ENCODE results near the gene GPC6.
"Not testable (repeated sequence)": the region's sequence is repeated elsewhere in the genome, so short reads cannot be mapped to it uniquely, and the experiment has no call there.

GPC6 gene

GRCh38 chr13:93226623-93227279, at the start of gene GPC6:
Gene GPC6 (plus strand): TSS chr13:93226807.
- Histone ChIP-seq H3K4me3 (ENCODE audit: low read length) (peak within 1 kb of the TSS; percentile 79), H3K9me3 (ENCODE audit: insufficient read depth, low read depth, low read length) (no peaks in the 10 kb centered on the region), H3K27ac (ENCODE audit: low read length) (no peak within 1 kb of the TSS), H3K9ac (ENCODE audit: low read depth, low read length) (peak within 1 kb of the TSS; percentile 86), H3K27me3 (ENCODE audit: insufficient read depth, low read length) (peaks cover 28% of the 10 kb centered on the region; the same call in 1 of the 2 replicates), H3K4me1 (ENCODE audit: insufficient read depth, low read length) (peaks cover 43% of the 10 kb centered on the region), H3K36me3 (ENCODE audit: insufficient read depth, low read depth, low read length) (no peaks in the 10 kb centered on the region)

GRCh38 chr13:93180356-93180969, 46.1 kb upstream of the GPC6 start:
- no peak overlapping the region for H3K27ac ChIP-seq (ENCODE audit: low read length)
- no peaks in the 10 kb centered on the region for H3K9me3 ChIP-seq (ENCODE audit: insufficient read depth, low read depth, low read length)
- no peak overlapping the region for H3K4me3 ChIP-seq (ENCODE audit: low read length)

DNA sequence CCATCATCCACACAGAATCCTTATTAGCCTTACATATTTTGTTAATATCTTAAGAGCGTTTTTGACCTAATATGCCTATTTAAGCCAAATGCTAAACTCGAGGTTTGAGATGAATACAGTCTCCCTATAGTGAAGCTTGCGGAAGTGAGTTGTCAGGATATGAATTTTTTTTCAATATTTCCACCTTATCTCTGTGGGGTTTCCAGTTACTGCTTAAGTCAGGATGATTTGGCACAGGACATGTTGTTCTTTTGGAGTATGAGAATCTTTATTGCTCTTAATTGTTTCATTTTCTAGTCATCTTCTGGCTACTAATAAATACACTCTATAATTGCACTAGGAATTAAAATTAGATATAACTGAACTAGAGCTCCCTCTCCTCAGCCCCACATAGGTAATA, 44.2 kb upstream of the GPC6 start:
- Histone ChIP-seq H3K4me1 (ENCODE audit: insufficient read depth, low read length) (peaks cover 3% of the 10 kb centered on the region; the same call in 1 of the 2 replicates), H3K27ac (ENCODE audit: low read length) (no peak overlapping the region), H3K4me3 (ENCODE audit: low read length) (no peak overlapping the region), H3K36me3 (ENCODE audit: insufficient read depth, low read depth, low read length) (no peaks in the 10 kb centered on the region), H3K27me3 (ENCODE audit: insufficient read depth, low read length) (no peaks in the 10 kb centered on the region), H3K9me3 (ENCODE audit: insufficient read depth, low read depth, low read length) (no peaks in the 10 kb centered on the region), H3K9ac (ENCODE audit: low read depth, low read length) (no peak overlapping the region)

More at GRCh38 chr13:93180356-93180969, 46.1 kb upstream of the GPC6 start:
- H3K9ac ChIP-seq (ENCODE audit: low read depth, low read length): no peak overlapping the region
- H3K4me1 ChIP-seq (ENCODE audit: insufficient read depth, low read length): no peaks in the 10 kb centered on the region
- H3K36me3 ChIP-seq (ENCODE audit: insufficient read depth, low read depth, low read length): no peaks in the 10 kb centered on the region
- H3K27me3 ChIP-seq (ENCODE audit: insufficient read depth, low read length): no peaks in the 10 kb centered on the region

DNA sequence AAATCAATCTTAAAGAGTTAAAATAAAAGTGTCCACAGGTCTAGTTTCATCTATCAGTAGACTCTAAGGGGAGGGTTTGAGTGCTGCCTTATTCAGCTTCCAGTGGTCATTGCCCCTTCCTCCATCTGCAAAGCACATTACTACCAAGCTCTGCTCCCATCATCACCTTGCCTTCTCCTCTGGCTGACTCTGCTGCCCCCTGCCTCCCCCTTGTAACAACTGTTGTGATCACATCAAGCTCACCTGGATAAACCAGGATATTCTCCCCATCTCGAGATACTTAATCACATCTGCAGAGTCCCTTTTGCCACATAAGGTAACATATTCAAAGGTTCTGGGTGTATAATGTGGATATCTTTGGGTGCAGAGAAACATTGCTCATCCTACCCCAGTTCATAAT, 43.3 kb upstream of the GPC6 start:
- H3K9ac ChIP-seq (ENCODE audit: low read depth, low read length): no peak overlapping the region
- H3K36me3 ChIP-seq (ENCODE audit: insufficient read depth, low read depth, low read length): no peaks in the 10 kb centered on the region
- no peaks in the 10 kb centered on the region for H3K27me3 ChIP-seq (ENCODE audit: insufficient read depth, low read length)
- no peaks in the 10 kb centered on the region for H3K9me3 ChIP-seq (ENCODE audit: insufficient read depth, low read depth, low read length)
- no peak overlapping the region for H3K4me3 ChIP-seq (ENCODE audit: low read length)
- H3K4me1 ChIP-seq (ENCODE audit: insufficient read depth, low read length): peaks cover 12% of the 10 kb centered on the region
- H3K27ac ChIP-seq (ENCODE audit: low read length): no peak overlapping the region

- peaks cover 15% of the 10 kb centered on the region for H3K4me1 ChIP-seq (ENCODE audit: insufficient read depth, low read length)
- H3K27me3 ChIP-seq (ENCODE audit: insufficient read depth, low read length): no peaks in the 10 kb centered on the region
- no peak overlapping the region for H3K9ac ChIP-seq (ENCODE audit: low read depth, low read length)
- H3K4me3 ChIP-seq (ENCODE audit: low read length): no peak overlapping the region
- no peak overlapping the region for H3K27ac ChIP-seq (ENCODE audit: low read length)
- H3K36me3 ChIP-seq (ENCODE audit: insufficient read depth, low read depth, low read length): no peaks in the 10 kb centered on the region
- peaks cover 24% of the 10 kb centered on the region for H3K9me3 ChIP-seq (ENCODE audit: insufficient read depth, low read depth, low read length)
These were observed 36.6 kb upstream of the GPC6 start for GRCh38 chr13:93190006-93190405.

- no peaks in the 10 kb centered on the region for H3K4me1 ChIP-seq (ENCODE audit: insufficient read depth, low read length)
- no peaks in the 10 kb centered on the region for H3K27me3 ChIP-seq (ENCODE audit: insufficient read depth, low read length)
- H3K27ac ChIP-seq (ENCODE audit: low read length): no peak overlapping the region
- peaks cover 31% of the 10 kb centered on the region for H3K9me3 ChIP-seq (ENCODE audit: insufficient read depth, low read depth, low read length)
- no peak overlapping the region for H3K9ac ChIP-seq (ENCODE audit: low read depth, low read length)
- 0 out of 2 replicates have a peak, but pooled peaks cover 4% of the 10 kb centered on the region for H3K36me3 ChIP-seq (ENCODE audit: insufficient read depth, low read depth, low read length)
- no peak overlapping the region for H3K4me3 ChIP-seq (ENCODE audit: low read length)
These were observed 32.9 kb upstream of the GPC6 start for GRCh38 chr13:93193682-93194081.

DNA sequence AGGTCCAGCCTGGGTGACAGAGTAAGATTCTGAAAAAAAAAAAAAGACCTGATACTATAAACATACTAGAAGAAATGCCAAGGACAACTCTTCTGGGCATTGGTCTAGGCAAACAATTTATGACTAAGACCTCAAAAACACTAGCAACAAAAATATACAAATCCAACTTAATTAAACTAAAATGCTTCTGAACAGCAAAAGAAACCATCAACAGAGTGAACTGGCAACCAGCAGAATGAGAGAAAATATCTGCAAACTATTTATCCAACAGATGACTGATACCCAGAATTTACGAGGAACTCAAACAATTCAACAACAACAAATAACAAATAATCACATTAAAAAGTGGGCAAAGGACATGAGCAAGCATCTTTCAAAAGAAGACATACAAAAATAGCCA, 26.8 kb upstream of the GPC6 start:
- no peaks in the 10 kb centered on the region for H3K27me3 ChIP-seq (ENCODE audit: insufficient read depth, low read length)

GRCh38 chr13:93200626-93201025, 26.0 kb upstream of the GPC6 start:
- Histone ChIP-seq H3K4me3 (ENCODE audit: low read length) (no peak overlapping the region), H3K9me3 (ENCODE audit: insufficient read depth, low read depth, low read length) (peaks cover under 1% of the 10 kb centered on the region), H3K27ac (ENCODE audit: low read length) (no peak overlapping the region), H3K27me3 (ENCODE audit: insufficient read depth, low read length) (no peaks in the 10 kb centered on the region), H3K4me1 (ENCODE audit: insufficient read depth, low read length) (no peaks in the 10 kb centered on the region; the same call in 1 of the 2 replicates), H3K36me3 (ENCODE audit: insufficient read depth, low read depth, low read length) (no peaks in the 10 kb centered on the region), H3K9ac (ENCODE audit: low read depth, low read length) (no peak overlapping the region)

More for the DNA sequence above, 26.8 kb upstream of the GPC6 start:
- no peak overlapping the region for H3K27ac ChIP-seq (ENCODE audit: low read length)
- no peak overlapping the region for H3K9ac ChIP-seq (ENCODE audit: low read depth, low read length)
- H3K36me3 ChIP-seq (ENCODE audit: insufficient read depth, low read depth, low read length): 0 out of 2 replicates have a peak, but pooled peaks cover 4% of the 10 kb centered on the region
- H3K4me1 ChIP-seq (ENCODE audit: insufficient read depth, low read length): no peaks in the 10 kb centered on the region; the same call in 1 of the 2 replicates
- no peak overlapping the region for H3K4me3 ChIP-seq (ENCODE audit: low read length)
- peaks cover 8% of the 10 kb centered on the region for H3K9me3 ChIP-seq (ENCODE audit: insufficient read depth, low read depth, low read length)

DNA sequence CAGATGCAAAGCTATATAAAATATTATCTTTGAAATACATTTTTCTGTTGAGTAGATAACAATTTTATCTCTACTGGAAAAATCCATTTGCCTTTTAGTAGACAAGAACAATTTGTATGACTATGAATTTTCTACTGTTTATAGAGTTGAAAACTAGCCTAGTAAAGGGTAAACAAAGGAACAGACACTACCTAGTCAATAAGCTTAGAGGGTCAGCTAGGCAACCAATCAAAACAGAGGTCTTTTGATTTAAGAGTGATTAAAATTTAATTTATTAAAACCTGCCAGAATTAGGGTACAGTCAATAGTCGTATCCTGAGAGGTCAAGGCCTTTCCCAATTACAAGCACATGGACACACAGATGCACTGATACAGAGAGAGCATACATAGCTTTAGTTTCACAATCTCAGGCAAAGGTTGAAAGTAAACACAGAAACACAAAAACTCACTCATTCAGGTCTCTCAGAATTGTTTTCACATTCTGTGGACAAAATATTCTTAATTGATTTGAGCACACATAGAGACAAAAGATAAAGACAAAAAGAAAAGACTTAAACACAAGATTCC, 24.5 kb upstream of the GPC6 start:
- H3K27me3 ChIP-seq (ENCODE audit: insufficient read depth, low read length): no peaks in the 10 kb centered on the region
- H3K4me3 ChIP-seq (ENCODE audit: low read length): no peak overlapping the region
- no peaks in the 10 kb centered on the region for H3K36me3 ChIP-seq (ENCODE audit: insufficient read depth, low read depth, low read length)
- H3K4me1 ChIP-seq (ENCODE audit: insufficient read depth, low read length): no peaks in the 10 kb centered on the region; the same call in 1 of the 2 replicates
- H3K9ac ChIP-seq (ENCODE audit: low read depth, low read length): no peak overlapping the region
- H3K27ac ChIP-seq (ENCODE audit: low read length): no peak overlapping the region
- H3K9me3 ChIP-seq (ENCODE audit: insufficient read depth, low read depth, low read length): no peaks in the 10 kb centered on the region

- not testable (repeated sequence) for H3K27ac ChIP-seq (ENCODE audit: low read length); H3K4me1 ChIP-seq (ENCODE audit: insufficient read depth, low read length); H3K9ac ChIP-seq (ENCODE audit: low read depth, low read length); H3K27me3 ChIP-seq (ENCODE audit: insufficient read depth, low read length); H3K4me3 ChIP-seq (ENCODE audit: low read length); H3K36me3 ChIP-seq (ENCODE audit: insufficient read depth, low read depth, low read length); H3K9me3 ChIP-seq (ENCODE audit: insufficient read depth, low read depth, low read length)
These were observed 19.7 kb upstream of the GPC6 start for GRCh38 chr13:93206778-93207392.

GRCh38 chr13:93216122-93216521, 10.5 kb upstream of the GPC6 start:
- no peak overlapping the region for H3K27ac ChIP-seq (ENCODE audit: low read length)
- peak overlapping the region; percentile 50 for H3K9ac ChIP-seq (ENCODE audit: low read depth, low read length)
- H3K4me1 ChIP-seq (ENCODE audit: insufficient read depth, low read length): peaks cover 20% of the 10 kb centered on the region
- H3K27me3 ChIP-seq (ENCODE audit: insufficient read depth, low read length): no peaks in the 10 kb centered on the region
- no peaks in the 10 kb centered on the region for H3K36me3 ChIP-seq (ENCODE audit: insufficient read depth, low read depth, low read length)
- peak overlapping the region; percentile 58 for H3K4me3 ChIP-seq (ENCODE audit: low read length)
- H3K9me3 ChIP-seq (ENCODE audit: insufficient read depth, low read depth, low read length): no peaks in the 10 kb centered on the region
